ENCODE data around the gene TMEM52B. TPM values are rescaled to one million over a fixed set of nuclear protein-coding genes. Genes with fewer than 3 reads are reported as not detected.
A peak's percentile ranks its signal among the peaks of the same experiment; 100 is the strongest.

TMEM52B gene
- total RNA-seq, 1 donor = not detected

- Histone ChIP-seq H3K9me3 (ENCODE audit: low read depth, low read length) (no peaks in the 10 kb centered on the region), H3K27ac (ENCODE audit: low read depth, low read length) (no peak overlapping the region), H3K4me3 (ENCODE audit: insufficient read depth, low read length) (no peak overlapping the region), H2AFZ (ENCODE audit: low read length) (no peak overlapping the region), H3K27me3 (ENCODE audit: insufficient read depth, low read length) (no peaks in the 10 kb centered on the region), H3K4me1 (ENCODE audit: insufficient read depth, low read length) (no peaks in the 10 kb centered on the region), H3K36me3 (ENCODE audit: insufficient read depth, low read length) (no peaks in the 10 kb centered on the region), H3K4me2 (ENCODE audit: insufficient read depth, low read length) (no peak overlapping the region), H3K79me2 (ENCODE audit: insufficient read depth, low read length) (no peaks in the 10 kb centered on the region), H4K20me1 (ENCODE audit: insufficient read depth, low read length) (no peaks in the 10 kb centered on the region)
- DNase-seq (ENCODE audit: insufficient read length, low spot score, missing footprints) = no peak
- TF ChIP-seq CTCF (IDR thresholded peaks at IDR 0.05; ENCODE audit: extremely low read depth, low read depth, low read length) = no peak
Observed at GRCh38 chr12:10135126-10135525, 43.7 kb upstream of the TMEM52B start.

- no peak for DNase-seq (ENCODE audit: insufficient read length, low spot score, missing footprints)
- H3K4me2 ChIP-seq (ENCODE audit: insufficient read depth, low read length) = no peak overlapping the region
- no peaks in the 10 kb centered on the region for H4K20me1 ChIP-seq (ENCODE audit: insufficient read depth, low read length)
- H3K4me1 ChIP-seq (ENCODE audit: insufficient read depth, low read length) = no peaks in the 10 kb centered on the region
- no peaks in the 10 kb centered on the region for H3K27me3 ChIP-seq (ENCODE audit: insufficient read depth, low read length)
- no peak overlapping the region for H3K27ac ChIP-seq (ENCODE audit: low read depth, low read length)
- no peaks in the 10 kb centered on the region for H3K79me2 ChIP-seq (ENCODE audit: insufficient read depth, low read length)
- no peak overlapping the region for H3K4me3 ChIP-seq (ENCODE audit: insufficient read depth, low read length)
- no peaks in the 10 kb centered on the region for H3K36me3 ChIP-seq (ENCODE audit: insufficient read depth, low read length)
- H2AFZ ChIP-seq (ENCODE audit: low read length) = no peak overlapping the region
- TF ChIP-seq CTCF (IDR thresholded peaks at IDR 0.05; ENCODE audit: extremely low read depth, low read depth, low read length) = no peak
- no peaks in the 10 kb centered on the region for H3K9me3 ChIP-seq (ENCODE audit: low read depth, low read length)
Observed at GRCh38 chr12:10136637-10137205, 42.1 kb upstream of the TMEM52B start.

GRCh38 chr12:10140001-10140400 is 38.8 kb upstream of the TMEM52B start:
- H3K27ac ChIP-seq (ENCODE audit: low read depth, low read length) = no peak overlapping the region
- peak; percentile 49 for TF ChIP-seq CTCF (IDR thresholded peaks at IDR 0.05; ENCODE audit: extremely low read depth, low read depth, low read length)
- no peak overlapping the region for H3K4me3 ChIP-seq (ENCODE audit: insufficient read depth, low read length)
- no peaks in the 10 kb centered on the region for H3K9me3 ChIP-seq (ENCODE audit: low read depth, low read length)
- no peaks in the 10 kb centered on the region for H3K4me1 ChIP-seq (ENCODE audit: insufficient read depth, low read length)
- no peak overlapping the region for H2AFZ ChIP-seq (ENCODE audit: low read length)
- no peaks in the 10 kb centered on the region for H3K79me2 ChIP-seq (ENCODE audit: insufficient read depth, low read length)
- no peaks in the 10 kb centered on the region for H3K27me3 ChIP-seq (ENCODE audit: insufficient read depth, low read length)
- no peaks in the 10 kb centered on the region for H4K20me1 ChIP-seq (ENCODE audit: insufficient read depth, low read length)
- DNase-seq (ENCODE audit: insufficient read length, low spot score, missing footprints) = no peak
- no peaks in the 10 kb centered on the region for H3K36me3 ChIP-seq (ENCODE audit: insufficient read depth, low read length)
- H3K4me2 ChIP-seq (ENCODE audit: insufficient read depth, low read length) = no peak overlapping the region

- Histone ChIP-seq H3K79me2 (ENCODE audit: insufficient read depth, low read length) (no peaks in the 10 kb centered on the region), H3K27me3 (ENCODE audit: insufficient read depth, low read length) (no peaks in the 10 kb centered on the region), H3K36me3 (ENCODE audit: insufficient read depth, low read length) (no peaks in the 10 kb centered on the region), H3K4me3 (ENCODE audit: insufficient read depth, low read length) (no peak overlapping the region), H4K20me1 (ENCODE audit: insufficient read depth, low read length) (no peaks in the 10 kb centered on the region), H2AFZ (ENCODE audit: low read length) (no peak overlapping the region), H3K4me2 (ENCODE audit: insufficient read depth, low read length) (no peak overlapping the region), H3K27ac (ENCODE audit: low read depth, low read length) (no peak overlapping the region), H3K9me3 (ENCODE audit: low read depth, low read length) (no peaks in the 10 kb centered on the region), H3K4me1 (ENCODE audit: insufficient read depth, low read length) (no peaks in the 10 kb centered on the region)
- TF ChIP-seq CTCF (IDR thresholded peaks at IDR 0.05; ENCODE audit: extremely low read depth, low read depth, low read length) = no peak
- DNase-seq (ENCODE audit: insufficient read length, low spot score, missing footprints) = no peak
Observed at GRCh38 chr12:10142976-10143589, 35.7 kb upstream of the TMEM52B start.
